ENCODE measurements around the gene EEA1.

- TF ChIP-seq, protein P1, sequence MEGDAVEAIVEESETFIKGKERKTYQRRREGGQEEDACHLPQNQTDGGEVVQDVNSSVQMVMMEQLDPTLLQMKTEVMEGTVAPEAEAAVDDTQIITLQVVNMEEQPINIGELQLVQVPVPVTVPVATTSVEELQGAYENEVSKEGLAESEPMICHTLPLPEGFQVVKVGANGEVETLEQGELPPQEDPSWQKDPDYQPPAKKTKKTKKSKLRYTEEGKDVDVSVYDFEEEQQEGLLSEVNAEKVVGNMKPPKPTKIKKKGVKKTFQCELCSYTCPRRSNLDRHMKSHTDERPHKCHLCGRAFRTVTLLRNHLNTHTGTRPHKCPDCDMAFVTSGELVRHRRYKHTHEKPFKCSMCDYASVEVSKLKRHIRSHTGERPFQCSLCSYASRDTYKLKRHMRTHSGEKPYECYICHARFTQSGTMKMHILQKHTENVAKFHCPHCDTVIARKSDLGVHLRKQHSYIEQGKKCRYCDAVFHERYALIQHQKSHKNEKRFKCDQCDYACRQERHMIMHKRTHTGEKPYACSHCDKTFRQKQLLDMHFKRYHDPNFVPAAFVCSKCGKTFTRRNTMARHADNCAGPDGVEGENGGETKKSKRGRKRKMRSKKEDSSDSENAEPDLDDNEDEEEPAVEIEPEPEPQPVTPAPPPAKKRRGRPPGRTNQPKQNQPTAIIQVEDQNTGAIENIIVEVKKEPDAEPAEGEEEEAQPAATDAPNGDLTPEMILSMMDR (IDR thresholded peaks at IDR 0.05; ENCODE audit: insufficient read depth, low read length, poor library complexity, severe bottlenecking) = no peak
- TF ChIP-seq EZH2phosphoT487 (conservative IDR thresholded peaks at IDR 0.05; ENCODE audit: low read length) = no peak
These were observed 23.1 kb downstream of the EEA1 start for GRCh38 chr12:92905811-92906554.
